ENCODE data around the gene SERAC1. TPM values are rescaled to one million over a fixed set of nuclear protein-coding genes. Genes with fewer than 3 reads are reported as not detected.
"Not testable (repeated sequence)": the region's sequence is repeated elsewhere in the genome, so short reads cannot be mapped to it uniquely, and the experiment has no call there.

SERAC1 gene
- total and polyA plus RNA-seq, 8 donors: 6.3 to 14.3 (median 8.1) TPM

- 86 to 88% methylated on average over 8 of the region's 8 CpGs for WGBS, 2 donors
Observed at GRCh38 chr6:158185729-158186456, 17.8 kb upstream of the SERAC1 start.

GRCh38 chr6:158184608-158185007 lies 16.5 kb upstream of the SERAC1 start:
- FAIRE-seq (no peak), DNase-seq (no peak), ATAC-seq (no peak)
- Histone ChIP-seq H3K27ac (no peak overlapping the region), H3K4me3 (no peak overlapping the region), H3K36me3 (no peaks in the 10 kb centered on the region), H3K4me1 (peaks cover 6 to 12% (median 9%) of the 10 kb centered on the region in 3 donors), H3K27me3 (no peaks in the 10 kb centered on the region), H3K9me3 (no peaks in the 10 kb centered on the region)
- intact Hi-C loops (cut with DNase I): no loop called here
- no peak for TF ChIP-seq CTCF (IDR thresholded peaks at IDR 0.05)

More at GRCh38 chr6:158185729-158186456, 17.8 kb upstream of the SERAC1 start:
- Histone ChIP-seq H3K9me3 (no peaks in the 10 kb centered on the region), H3K27ac (no peak overlapping the region), H3K4me1 (peaks cover 6 to 15% (median 15%) of the 10 kb centered on the region in 3 donors), H3K4me3 (no peak overlapping the region), H3K27me3 (no peaks in the 10 kb centered on the region), H3K36me3 (no peaks in the 10 kb centered on the region)
- DNase-seq: no peak
- no peak for ATAC-seq
- no peak for FAIRE-seq
- intact Hi-C loops (cut with DNase I): no loop called here
- no peak for TF ChIP-seq CTCF (IDR thresholded peaks at IDR 0.05)

GRCh38 chr6:158183174-158183972 lies 15.3 kb upstream of the SERAC1 start:
- DNase-seq; H3K4me1 ChIP-seq; H3K27me3 ChIP-seq; intact Hi-C loops (cut with DNase I); ATAC-seq; H3K4me3 ChIP-seq; H3K27ac ChIP-seq; H3K9me3 ChIP-seq; H3K36me3 ChIP-seq; FAIRE-seq: not testable (repeated sequence)
- WGBS, 2 donors: 80 to 83% methylated on average over 16 of the region's 16 CpGs

GRCh38 chr6:158177712-158178111 lies 9.7 kb upstream of the SERAC1 start:
- H3K36me3 ChIP-seq; H3K27me3 ChIP-seq; H3K4me3 ChIP-seq; H3K27ac ChIP-seq; DNase-seq; intact Hi-C loops (cut with DNase I); ATAC-seq; FAIRE-seq; H3K9me3 ChIP-seq: not testable (repeated sequence)
- H3K4me1 ChIP-seq: peaks cover 0 to 10% (median 0%) of the 10 kb centered on the region in 3 donors
- 94 to 99% methylated on average over 3 of the region's 3 CpGs for WGBS, 2 donors

GRCh38 chr6:158175111-158175510 lies 7.0 kb upstream of the SERAC1 start:
- Histone ChIP-seq H3K4me3 (no peak overlapping the region), H3K27ac (peak overlapping the region in 1 of 4 donors; percentile 32), H3K27me3 (no peaks in the 10 kb centered on the region), H3K36me3 (no peaks in the 10 kb centered on the region), H3K9me3 (no peaks in the 10 kb centered on the region), H3K4me1 (peaks cover 0 to 15% (median 0%) of the 10 kb centered on the region in 3 donors)
- ATAC-seq (no peak), FAIRE-seq (no peak), DNase-seq (no peak)
- intact Hi-C loops (cut with DNase I): no loop called here
- WGBS, 2 donors: 91 to 94% methylated on average over 3 of the region's 3 CpGs
- TF ChIP-seq CTCF (IDR thresholded peaks at IDR 0.05): no peak
